Stimulated activated CD4-positive, alpha-beta T cell treated with anti-CD3 and anti-CD28 coated beads, Interleukin-15, amount 100 ng/mL, for 1 hour (primary cell): ENCODE results near the gene TULP1.

Experiments used
- DNase-seq, 2 donors: peaks; one replicate each; pipeline ENCODE4 v3.0.0-alpha.2; 2020; ENCODE audit warnings: low read depth in 1 of 2, low spot score in 1 of 2

The TULP1 gene

GRCh38 chr6:35468181-35468979 lies 44.3 kb downstream of the TULP1 start, which contains the start of gene RPL10A:
TSS of gene RPL10A (plus strand) at chr6:35468401. CDS start at chr6:35468435, 34 bp downstream.
- peak; percentile 91 to 93 for DNase-seq

GRCh38 chr6:35465646-35466045 lies 47.0 kb downstream of the TULP1 start:
- DNase-seq = no peak

- DNase-seq = no peak
Observed at GRCh38 chr6:35463292-35463691, 49.4 kb downstream of the TULP1 start.

GRCh38 chr6:35461270-35461669 lies 51.4 kb downstream of the TULP1 start:
- no peak for DNase-seq

- DNase-seq = no peak
Observed at GRCh38 chr6:35457907-35458306, 54.8 kb downstream of the TULP1 start.

GRCh38 chr6:35454391-35455110 lies 58.1 kb downstream of the TULP1 start:
- no peak for DNase-seq

- DNase-seq = no peak
Observed at GRCh38 chr6:35453236-35453635, 59.5 kb downstream of the TULP1 start.

GRCh38 chr6:35452183-35453090 lies 60.3 kb downstream of the TULP1 start, which contains the start of gene FANCE:
TSS of gene FANCE (plus strand) at chr6:35452338. CDS start at chr6:35452546, 208 bp downstream.
- peak; percentile 83 to 84 for DNase-seq

- no peak for DNase-seq
Observed at GRCh38 chr6:35451354-35452182, 61.1 kb downstream of the TULP1 start.

GRCh38 chr6:35449287-35449881 lies 63.3 kb downstream of the TULP1 start:
- DNase-seq = no peak

GRCh38 chr6:35448191-35448590 lies 64.5 kb downstream of the TULP1 start:
- no peak for DNase-seq
